GM19468 (cell line): ENCODE results near the gene TSPOAP1.

ENCODE experiments used
- ATAC-seq: cut with Tn5 transposase; IDR thresholded peaks from one replicate; pipeline ENCODE4 v1.9.1; 2021; ENCODE audit warnings: mild to moderate bottlenecking, moderate library complexity, moderate number of reproducible peaks; ENCODE audit not compliant: unreplicated experiment; ENCODE audit errors: extremely low read depth

The TSPOAP1 gene

DNA sequence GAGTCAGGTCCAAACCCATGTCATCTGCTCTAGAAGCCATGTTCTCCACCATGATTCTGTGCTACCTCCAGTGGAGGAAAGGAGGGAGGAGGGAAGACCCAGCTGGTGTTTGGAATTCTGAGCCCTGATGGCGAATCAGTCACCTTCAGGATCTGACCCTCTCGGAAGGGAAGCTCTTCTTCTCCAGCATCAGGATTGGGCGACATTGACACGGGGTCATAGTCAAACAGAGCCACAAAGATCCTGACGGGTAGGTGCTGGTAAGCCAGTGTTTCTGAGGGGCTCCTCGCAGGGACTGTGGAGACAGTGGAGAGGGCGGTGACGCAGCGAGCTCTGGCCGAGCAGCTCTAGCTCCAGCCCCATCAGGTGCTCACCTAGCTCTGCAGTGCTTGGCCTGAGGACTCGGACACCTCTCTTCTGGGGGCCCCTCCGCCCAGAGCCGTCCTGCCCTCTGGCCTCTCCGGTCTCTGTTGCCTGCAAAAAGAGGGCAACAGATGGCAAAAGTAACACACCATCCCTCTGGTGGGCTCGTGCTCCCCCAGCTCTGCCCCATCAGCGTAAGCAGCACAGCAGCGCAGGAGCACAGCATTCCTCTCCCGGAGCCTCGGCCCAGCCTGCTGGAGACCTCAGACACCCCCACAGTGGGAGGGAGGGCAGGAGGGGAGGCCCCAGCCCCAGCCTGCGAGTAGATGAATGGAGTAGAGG, 21.0 kb downstream of the TSPOAP1 start:
- ATAC-seq: no peak

- no peak for ATAC-seq
Observed at GRCh38 chr17:58306131-58306951, 22.3 kb downstream of the TSPOAP1 start.

GRCh38 chr17:58305626-58306025, 23.0 kb downstream of the TSPOAP1 start:
- no peak for ATAC-seq

DNA sequence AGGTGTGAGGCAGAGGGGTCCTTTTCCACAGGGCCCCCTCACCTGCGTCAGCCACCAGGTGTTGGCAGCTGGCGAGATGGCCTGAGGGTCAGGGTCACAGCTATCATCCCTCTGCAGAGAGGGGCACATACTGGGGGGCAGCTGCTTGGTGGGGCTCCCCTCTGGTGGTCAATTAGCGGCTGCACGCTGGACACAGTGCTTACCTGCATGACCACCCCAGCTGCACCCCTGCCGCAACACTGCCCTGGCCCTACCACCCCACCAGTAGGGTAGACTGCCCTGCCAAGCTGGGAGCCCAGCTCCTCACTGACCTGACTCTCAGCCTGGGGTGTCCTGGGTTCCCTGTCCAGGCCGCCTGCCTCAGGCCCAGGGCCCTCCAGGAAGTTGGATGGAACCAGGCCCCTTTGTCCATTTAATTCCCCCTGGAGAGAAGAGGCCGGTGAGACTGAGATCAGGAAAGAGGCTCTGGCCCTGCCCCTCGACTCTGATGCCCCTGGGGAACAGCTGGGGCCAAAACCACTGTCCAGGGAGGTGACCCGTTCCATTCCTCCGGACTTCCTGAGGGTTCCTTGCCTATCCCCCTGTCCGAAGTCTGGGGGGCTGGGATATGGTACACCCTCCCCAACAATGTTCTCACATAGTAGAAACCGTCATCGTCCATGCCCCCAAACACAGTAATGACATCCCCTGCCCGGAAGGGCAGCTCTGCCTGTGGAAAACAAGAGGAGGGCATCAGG, 23.7 kb downstream of the TSPOAP1 start:
- no peak for ATAC-seq

GRCh38 chr17:58303971-58304749, 24.4 kb downstream of the TSPOAP1 start:
- no peak for ATAC-seq

DNA sequence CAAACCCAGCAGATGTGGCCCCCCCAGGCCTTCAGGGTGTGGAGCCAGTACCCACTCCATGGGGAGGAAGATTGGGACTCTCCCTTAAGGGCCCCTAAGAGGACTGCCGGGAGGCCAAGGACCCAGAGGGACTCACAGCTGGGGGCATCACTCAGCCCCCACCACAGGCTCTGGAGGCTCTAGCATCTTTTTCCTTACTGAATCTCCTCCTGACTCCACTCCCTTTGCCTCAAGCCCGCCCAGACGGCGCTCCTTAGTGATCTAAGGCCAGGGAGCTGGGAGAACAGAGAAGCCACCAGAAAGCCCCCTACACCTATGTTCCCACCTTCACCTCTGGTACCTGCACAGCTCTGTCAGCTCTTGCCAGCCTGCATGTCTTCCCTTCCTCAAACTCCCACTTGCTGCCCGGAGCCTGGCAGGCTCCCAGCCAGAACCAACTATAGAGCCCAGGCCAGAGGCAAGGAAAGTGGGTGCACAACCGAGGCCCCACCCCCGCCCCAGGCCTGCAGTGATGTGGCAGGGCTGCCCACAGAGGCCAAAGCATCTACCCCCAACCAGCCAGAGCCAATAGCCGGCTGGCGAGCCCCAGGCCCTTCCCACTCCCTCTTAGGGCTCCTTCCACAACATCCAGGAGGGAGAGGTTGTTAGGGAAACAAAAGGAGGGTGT, 25.5 kb downstream of the TSPOAP1 start:
- no peak for ATAC-seq

- no peak for ATAC-seq
Observed at GRCh38 chr17:58302171-58302918, 26.2 kb downstream of the TSPOAP1 start.

DNA sequence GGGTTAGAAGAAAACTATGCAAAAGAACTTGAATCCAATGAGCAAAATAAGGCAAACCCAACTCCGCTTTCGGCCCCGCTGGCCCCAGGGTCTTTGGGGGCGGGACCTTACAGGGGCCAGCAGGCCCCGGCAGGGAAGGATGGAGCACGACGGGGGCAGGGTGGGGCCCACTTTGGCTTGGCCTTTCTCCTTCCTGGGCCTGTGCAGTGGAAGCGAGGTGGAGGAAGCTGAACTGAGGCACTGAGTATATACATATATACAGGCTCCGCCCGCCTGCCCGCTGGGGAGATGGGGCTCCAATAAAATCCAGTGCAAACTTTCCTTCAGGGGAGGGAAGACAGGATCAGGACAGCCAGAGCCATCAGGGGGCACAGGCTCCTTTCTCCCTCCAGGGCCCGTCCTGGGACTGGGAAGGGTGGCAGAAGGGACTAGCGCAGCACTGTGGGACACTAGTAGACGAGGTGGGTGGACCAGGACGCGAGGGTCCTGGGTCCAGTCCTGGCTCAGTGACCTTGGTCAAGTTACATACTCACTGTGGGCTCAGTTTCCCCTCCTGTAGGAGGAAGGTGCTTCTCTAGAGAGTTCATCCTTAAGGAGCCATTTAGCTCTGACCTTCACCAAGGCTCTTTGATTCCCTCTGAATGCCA, 27.0 kb downstream of the TSPOAP1 start:
- ATAC-seq: no peak

- ATAC-seq: no peak
Observed at GRCh38 chr17:58300336-58300735, 28.3 kb downstream of the TSPOAP1 start.

GRCh38 chr17:58294034-58294433, 34.6 kb downstream of the TSPOAP1 start:
- ATAC-seq: no peak

- no peak for ATAC-seq
Observed at GRCh38 chr17:58291246-58291645, 37.3 kb downstream of the TSPOAP1 start.

DNA sequence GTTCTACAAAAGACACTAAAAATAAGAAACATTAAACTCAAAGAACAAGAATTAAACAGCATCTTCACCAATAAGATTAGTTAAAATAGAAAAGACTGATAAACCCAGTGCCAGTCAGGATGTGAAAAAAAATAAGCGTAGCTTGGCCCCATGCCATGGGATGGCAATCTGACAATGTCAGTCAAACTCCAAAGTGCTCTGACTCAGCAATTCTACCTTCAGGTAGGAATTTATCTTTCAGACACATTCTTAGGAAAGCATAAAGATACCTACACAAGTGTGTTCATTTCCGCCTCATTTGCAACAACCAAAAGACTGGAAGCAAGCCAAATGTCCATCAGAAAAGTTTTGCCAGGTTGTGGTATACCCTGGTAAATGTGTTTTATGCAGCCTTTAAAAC, 38.7 kb downstream of the TSPOAP1 start:
- no peak for ATAC-seq

- no peak for ATAC-seq
Observed at GRCh38 chr17:58285422-58285810, 43.2 kb downstream of the TSPOAP1 start.

- no peak for ATAC-seq
Observed at GRCh38 chr17:58284613-58285421, 43.8 kb downstream of the TSPOAP1 start.

DNA sequence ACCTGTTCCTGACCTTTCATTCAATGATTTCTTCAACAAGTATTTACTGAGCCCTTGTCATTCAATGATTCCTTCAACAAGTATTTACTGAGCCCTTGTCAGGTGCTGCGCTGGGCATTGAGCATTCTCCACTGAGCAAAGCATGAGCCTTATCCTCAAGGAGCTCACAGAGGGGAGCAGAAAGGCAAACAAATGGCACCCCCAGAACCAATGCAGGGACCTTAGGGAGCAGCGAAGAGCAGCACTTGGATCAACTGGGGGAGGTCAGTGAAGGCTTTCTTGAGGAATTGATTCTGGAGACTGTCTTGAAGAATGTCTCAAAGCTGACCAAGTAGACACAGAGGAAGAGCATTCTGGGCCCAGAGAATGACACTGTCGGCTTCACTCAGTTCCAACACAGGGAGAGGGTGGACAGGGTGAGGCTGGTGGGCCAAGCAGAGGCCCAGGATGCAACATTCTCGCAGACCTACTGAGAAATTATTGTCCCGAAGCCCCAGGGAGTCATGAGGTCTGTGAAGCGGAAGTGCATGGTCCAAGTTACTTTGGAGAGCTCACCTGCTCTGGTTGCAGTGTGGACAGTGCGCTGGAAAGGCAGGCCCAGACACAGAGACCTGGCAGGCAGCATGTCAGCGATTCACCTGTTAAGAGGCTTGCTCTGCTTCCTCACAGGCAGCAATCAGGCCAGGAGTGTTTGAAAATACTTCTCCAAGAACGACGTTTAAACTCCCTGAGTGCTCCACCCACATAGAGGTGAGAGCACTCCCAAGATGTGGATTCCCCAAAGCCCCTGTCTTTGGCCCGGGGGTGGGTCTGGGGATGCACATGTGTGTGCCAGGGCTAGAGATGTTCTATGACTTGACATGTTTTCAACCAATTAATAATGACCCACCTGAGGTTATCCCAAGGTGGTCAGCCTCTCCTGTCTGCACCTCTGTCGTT, 44.7 kb downstream of the TSPOAP1 start:
- ATAC-seq: no peak

DNA sequence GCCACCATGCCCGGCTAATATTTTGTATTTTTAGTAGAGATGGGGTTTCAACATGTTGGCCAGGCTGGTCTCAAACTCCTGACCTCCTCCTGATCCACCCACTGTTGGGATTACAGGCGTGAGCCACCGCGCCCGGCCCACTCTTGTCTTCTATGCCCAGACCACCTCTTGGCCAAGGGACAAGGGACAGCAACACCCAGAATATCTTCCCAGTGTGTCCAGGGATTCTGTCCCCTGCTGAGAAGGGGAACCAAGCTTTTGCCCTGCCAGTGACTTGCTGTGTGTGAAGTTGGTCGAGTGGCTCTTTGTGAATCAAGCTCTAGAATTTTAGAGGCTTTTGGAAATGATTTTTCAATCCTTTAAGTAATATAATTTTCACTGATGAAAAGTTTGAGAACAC, 46.2 kb downstream of the TSPOAP1 start:
- no peak for ATAC-seq
